GM18499 (cell line): ENCODE data around the gene LIN54.
"Not testable (repeated sequence)": the region's sequence is repeated elsewhere in the genome, so short reads cannot be mapped to it uniquely, and the experiment has no call there.

Source experiments
- ATAC-seq: cut with Tn5 transposase; IDR thresholded peaks from one replicate; pipeline ENCODE4 v1.9.1; 2021; ENCODE audit warnings: moderate number of reproducible peaks; ENCODE audit not compliant: insufficient read depth, unreplicated experiment

LIN54 gene

DNA sequence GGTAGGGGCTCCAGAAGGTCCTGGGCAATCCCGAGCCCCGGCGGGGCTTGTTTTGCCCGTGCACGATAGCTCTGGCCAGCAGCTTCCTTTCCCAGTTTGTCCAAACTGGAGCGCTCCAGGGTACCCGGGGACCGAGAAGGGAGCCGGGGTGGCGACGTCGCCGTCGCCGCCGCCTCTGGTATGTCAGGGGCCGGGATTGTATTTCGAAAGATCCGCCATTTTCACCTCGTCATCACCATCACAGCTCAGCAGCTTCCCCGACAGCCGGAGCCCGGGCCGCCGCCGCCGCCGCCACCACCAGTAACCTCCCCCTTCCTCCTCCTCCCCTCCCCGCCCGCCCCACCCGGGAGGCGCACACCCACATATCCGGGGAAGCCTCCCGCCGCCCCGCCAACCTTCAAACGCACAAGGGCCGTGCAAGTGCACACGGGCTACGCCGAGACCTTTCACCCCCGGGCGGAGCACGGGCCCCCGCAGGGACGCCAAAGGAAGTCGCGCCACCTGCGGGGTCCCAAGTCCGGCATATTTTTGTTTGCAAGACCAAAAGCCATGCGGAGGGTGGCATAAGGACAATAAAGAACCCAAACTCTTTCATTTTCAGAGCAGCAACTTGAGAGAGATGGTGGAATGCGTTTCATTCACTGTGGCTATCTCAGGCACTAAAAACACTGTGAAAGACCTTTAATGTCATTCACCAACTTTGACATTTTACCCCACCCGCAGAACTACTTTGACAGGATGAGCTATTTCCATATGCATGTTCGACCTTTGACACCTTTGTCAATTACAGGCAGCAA, at the start of gene LIN54:
Gene LIN54 (minus strand): TSS at position 302 of the 797 bp plus-strand sequence. CDS start 25,979 bp downstream, outside the sequence.
- no peak for ATAC-seq

DNA sequence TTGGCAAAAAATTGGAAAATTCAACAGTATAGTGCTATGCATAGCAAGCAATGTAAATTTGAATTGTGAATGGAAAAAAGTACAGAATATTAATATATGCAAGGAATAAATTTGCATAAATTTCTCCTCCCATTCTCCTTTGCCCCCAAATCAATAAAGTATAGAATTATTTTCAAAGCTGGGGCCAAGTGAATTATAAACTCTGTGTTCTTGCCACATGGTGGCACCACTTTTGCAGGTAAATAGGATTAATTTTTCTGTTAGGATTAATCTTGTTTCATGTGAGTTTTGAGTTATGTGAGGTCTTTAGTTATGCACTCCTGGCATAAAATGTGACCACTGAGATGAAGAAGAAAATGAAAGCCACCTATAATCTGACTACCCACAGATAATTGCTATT, 44.3 kb upstream of the LIN54 start:
- ATAC-seq: no peak

DNA sequence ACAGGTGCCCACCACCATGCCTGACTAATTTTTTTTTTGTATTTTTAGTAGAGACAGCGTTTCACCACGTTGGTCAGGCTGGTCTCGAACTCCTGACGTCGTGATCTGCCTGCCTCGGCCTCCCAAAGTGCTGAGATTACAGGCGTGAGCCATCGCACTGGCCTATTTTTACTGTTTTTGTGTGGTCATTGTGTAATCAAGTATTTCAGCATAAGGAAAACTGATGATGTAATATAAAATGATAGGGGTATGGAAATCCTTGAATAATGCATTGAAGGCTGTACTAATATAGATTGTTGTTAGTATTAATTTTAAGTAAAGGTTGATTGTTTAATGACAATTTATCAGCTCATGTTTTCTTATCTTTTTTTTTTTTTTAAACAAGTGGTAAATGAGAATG, 38.2 kb upstream of the LIN54 start:
- ATAC-seq: not testable (repeated sequence)

DNA sequence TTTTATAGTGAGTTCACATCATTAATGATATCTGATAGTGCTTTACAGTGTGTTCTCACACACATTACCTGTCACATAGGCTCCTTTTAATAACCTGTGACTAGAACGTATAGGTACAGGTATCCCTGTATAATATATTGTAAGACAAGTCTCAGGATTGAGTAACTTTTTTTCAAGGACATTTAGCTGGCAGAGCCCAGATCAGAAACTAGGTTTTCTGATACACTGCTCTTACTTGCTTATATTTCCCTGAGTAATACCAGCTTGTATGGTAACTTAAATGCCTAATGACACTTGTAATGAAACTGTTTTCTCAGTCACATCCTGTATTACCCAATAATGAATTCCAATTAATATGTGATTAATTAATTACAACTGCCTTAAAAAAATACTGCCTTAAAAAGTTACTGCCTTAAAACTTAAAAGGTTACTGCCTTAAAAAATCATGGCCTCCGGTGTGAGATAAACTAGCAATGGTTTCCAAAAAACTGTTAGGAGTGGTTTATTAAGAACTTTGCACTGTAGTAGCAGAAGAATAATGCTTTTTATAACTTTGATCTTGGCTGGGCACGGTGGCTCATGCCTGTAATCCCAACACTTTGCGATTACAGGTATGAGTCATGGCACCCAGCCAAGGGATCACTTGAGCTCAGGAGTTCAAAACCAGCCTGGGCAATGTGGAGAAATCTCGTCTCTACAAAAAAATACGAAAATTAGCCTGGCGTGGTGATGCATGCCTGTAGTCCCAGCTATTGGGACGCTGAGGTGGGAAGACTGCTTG, 36.3 kb upstream of the LIN54 start:
- ATAC-seq: no peak

DNA sequence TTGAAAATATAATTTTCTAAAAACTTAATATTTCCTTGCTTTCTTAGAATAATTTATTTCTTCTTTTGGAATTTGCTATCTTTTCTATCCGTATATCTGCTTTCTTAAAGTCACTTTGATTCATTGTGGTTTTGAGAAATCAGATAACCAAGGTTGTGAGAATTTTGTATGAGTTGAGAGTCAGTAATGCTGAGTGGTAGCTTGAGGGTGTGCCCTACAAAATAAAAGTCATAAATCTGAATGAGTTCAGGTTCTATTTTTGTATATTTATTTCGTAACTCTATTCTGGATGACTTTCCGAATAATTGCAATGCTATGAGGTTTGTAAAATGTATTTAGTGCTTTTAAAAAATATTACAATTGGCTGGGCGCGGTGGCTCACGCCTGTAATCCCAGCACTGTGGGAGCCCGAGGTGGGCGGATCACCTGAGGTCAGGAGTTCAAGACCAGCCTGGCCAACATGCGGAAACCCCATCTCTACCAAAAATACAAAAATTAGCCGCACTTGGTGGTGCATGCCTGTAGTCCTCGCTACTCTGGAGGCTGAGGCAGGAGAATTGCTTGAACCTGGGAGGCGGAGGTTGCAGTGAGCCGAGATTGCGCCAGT, 33.3 kb upstream of the LIN54 start:
- ATAC-seq: no peak

DNA sequence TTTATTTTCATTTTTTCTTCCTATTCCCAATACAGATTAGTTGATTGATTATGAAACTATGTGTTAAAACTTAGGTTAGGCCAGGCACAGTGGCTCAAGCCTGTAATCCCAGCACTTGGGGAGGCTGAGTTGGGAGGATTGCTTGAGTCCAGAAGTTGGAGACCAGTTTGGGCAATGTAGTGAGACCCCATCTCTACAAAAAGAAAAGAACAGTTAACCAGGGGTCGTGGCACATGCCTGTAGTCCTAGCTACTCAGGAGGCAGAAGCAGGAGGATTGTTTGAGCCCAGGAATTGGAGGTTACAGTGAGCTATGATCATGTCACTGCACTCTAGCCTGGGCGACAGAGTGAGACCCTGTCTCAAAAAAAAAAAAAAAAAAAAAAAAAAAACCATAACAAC, 32.5 kb upstream of the LIN54 start:
- not testable (repeated sequence) for ATAC-seq

DNA sequence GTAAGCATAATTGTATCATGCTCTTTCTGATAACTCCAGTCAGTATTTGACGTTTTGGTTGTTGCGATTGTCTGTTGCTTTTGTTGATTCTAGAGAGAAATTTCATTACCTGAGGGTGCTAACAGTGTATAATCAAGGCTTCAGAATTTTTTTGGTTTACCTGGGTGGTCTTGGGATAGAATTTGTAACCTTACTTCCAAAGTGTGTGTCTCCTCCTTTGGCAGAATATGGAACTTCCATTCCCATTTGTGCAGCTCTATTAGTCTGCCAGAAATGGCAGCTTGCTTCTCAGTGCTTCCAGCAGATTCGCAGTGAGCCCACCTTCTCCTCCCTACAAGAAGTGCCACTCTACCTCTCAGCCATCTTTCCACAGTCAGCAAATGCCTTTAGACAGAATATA, 29.6 kb upstream of the LIN54 start:
- ATAC-seq: no peak

DNA sequence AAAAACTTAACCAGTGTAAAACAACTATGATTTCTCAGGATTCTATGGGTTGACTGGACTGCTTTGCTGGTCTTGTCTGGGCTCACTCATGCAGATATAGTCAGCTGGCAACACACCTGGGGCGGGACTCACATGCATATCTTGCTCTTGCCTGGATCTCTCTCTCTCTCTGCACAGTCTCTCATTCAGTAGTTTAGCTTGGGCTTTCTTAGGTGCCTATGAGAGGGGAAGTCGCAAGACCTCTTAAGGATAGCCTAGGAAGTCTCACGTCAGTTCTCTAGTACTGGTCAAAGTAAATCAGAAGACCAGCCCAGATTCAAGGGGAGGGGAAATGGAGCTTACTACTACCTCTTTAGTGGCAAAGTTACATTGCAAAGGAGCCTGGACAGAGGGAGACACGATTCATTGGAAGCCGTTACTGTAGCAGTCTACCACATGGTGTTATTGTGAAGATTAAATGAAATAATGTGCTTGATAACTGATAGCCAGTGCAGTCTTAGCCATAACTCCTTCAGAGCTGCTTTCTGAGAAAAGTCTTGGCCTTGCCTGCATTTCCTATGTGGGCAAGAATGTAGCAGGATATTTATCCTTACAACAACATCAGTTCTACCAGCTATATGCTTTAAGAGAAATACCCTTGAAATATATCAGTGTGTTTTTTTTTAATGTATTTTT, 26.5 kb upstream of the LIN54 start:
- ATAC-seq: no peak

DNA sequence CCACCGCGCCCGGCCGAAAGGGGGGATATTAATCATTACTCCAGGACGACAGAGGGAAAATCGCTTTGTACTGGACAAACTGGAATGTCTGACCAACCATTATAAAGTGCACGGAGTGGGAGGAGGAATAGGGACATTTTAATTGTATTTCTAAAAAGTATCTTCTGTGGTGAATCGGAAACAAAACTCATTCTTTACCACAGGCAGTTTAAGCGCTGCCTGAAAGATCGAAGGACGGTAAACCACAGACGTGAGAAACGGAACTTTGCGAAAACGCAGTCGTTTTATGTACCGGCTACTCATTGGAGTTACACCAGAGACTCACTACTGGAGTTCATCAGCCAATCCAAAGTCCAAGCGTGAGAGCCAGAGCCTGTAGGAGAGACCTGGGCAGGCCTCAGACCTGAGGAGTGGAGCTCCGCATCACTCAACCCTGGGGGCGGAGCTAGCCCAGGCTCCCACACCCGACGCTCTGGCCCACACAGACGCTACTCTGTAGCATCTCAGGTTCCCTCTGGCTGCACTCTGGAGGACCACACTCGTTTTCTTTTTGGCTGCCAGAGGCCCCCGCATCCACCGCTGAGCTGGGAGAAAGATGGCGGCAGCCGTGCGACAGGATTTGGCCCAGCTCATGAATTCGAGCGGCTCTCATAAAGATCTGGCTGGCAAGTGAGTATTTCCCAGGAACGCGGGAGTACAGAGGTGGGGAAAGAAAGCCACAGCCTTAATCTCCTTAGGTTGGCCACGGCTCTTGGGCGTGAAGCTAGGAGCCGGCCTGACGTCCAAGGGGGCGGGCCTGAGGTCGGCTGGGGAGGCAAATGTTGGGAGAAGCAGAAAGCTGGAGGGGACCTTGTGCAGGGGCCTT, 24.2 kb upstream of the LIN54 start, which contains the start of gene COPS4:
Gene COPS4 (plus strand): TSS at position 554 of the 865 bp plus-strand sequence. CDS start 42 bp downstream, at position 596.
- peak; percentile 99 for ATAC-seq

DNA sequence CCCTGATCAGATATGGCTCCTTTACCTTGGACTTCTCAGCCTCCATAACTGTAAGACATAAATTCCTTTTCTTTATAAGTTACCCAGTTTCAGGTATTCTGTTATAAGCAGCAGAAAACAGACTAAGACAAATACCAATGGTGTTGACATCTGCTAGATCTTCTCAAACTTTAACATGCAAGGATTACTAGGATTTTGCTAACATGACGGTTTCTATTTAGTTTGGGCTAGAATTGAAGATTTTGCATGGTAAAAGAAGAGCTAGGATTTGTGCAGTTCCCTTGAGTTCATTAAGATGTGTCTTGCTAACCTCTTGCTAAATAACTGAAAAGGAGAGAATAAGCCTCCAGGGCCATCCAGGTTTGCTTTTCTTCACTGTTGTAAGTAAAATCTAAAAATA, 19.1 kb upstream of the LIN54 start:
- ATAC-seq: no peak

DNA sequence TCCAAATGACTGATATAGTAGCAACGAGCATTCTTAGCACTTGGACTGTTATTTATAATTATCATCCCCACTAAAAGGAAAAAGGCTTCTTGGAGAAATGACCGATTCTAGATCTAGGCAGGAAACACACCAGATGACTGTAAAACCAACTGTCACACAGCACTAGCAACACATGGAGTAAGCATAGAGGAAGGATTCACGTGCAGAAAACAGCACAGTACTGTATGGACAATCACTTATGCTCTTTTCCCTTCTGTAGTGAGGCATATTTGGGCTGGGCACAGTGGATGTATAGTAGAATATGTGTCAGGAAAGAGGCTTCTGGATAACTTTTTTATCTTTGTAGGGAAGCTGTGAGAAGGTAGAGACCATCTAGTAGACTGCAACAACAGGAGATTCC, 18.4 kb upstream of the LIN54 start:
- no peak for ATAC-seq

DNA sequence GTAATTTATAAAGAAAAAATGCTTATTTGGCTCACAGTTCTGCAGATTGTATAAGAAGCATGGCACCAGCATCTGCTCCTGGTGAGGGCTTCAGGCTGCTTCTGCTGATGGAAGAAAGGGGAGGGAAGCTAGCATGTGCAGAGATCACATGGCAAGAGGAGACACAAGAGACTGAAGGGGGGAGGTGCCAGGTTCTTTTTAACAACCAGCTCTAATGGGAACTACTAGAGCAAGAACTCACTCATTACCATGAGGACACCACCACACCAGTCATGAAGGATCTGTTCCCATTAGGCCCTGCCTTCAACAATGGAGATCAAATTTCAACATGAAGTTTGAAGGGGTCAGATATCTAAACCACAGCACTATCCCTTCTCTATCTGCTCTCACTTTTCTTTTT, 14.9 kb upstream of the LIN54 start:
- no peak for ATAC-seq

DNA sequence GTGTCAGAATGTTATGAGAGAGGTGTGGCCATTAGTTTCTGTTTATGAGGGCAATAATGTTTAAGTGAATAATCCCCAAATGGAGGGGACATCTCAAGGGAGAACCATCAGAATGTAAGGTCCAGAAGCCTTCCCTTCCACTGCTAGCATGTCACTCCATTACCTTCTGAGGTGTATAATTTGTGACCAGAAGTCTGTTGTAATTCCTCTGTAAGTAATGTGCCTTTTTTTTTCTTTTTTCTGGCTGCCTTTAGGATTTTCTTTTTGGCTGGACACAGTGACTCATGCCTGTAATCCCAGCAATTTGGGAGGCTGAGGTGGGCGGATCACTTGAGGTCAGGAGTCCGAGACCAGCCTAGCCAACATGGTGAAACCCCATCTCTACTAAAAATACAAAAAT, 13.6 kb upstream of the LIN54 start:
- ATAC-seq: no peak

DNA sequence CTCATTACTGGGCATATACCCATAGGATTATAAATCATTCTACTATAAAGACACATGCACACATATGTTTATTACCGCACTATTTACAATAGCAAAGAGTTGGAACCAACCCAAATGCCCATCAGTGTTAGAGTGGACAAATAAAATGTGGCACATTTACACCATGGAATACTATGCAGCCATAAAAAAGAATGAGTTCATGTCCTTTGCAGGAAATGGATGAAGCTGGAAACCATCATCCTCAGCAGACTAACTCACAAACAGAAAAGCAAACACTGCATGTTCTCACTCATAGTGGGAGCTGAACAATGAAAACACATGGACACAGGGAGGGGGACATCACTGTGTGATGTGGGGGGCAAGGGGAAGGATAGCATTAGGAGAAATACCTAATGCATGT, 13.0 kb upstream of the LIN54 start:
- not testable (repeated sequence) for ATAC-seq

DNA sequence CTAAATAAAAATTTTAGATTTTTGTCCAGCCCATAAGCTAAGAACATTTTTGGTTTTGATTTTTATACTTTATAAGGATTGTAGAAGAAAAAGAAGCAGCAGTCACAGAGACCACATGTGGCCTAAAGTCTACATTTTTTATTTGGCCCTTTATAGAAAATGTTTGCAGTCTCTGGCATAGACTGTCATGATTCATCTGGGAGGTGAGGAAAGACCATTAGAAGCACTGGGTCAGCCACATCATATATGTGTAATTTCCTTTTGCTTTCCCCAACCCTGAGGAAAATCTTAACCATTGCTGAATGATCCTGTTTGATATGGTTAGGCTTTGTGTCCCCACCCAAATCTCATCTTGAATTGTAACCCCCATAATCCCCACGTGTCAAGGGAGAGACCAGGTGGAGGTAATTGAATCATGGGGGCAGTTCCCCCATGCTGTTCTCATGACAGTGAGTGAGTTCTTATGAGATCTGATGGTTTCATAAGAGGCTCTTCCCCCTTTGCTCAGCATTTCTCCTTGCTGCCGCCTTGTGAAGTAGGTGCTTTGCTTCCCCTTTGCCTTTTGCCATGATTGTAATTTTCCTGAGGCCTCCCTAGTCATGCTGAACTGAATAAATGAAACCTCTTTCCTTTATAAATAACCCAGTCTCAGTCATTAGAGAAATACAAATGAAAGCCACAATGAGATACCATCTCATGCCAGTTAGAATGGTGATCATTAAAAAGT, 12.3 kb upstream of the LIN54 start:
- no peak for ATAC-seq

DNA sequence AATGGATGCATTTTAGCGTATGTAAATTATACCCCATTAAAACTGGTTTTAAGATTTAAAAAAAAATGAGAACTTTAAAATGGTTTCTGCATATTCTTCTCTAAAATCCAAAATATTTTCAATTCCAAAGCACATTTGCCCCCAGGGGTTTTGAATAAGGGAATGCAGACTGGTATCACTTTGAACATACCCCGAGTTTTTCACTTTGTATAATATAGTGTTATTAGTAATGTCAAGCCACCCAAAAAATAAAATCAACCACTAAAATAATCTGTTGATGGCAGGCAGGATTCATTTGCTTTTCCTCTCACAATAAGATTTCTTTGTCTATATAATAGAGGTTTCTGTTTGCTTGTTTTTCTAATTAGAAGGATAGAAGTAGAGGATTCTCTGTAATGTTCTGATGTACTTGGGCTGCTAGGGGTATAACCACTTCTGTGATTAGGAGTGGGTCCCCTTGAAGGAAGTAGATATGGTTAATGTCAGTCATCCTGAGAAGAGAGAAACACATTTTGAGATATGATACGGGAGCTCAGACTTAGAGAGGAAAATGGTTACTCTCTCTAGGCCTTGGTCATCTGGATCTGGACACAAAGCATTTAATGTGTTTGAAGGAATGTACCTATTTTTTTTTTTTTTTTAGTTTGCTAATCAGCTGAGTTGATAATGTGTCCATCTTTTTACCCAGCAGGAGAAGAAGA, 9.3 kb upstream of the LIN54 start:
- peak; percentile 75 for ATAC-seq

DNA sequence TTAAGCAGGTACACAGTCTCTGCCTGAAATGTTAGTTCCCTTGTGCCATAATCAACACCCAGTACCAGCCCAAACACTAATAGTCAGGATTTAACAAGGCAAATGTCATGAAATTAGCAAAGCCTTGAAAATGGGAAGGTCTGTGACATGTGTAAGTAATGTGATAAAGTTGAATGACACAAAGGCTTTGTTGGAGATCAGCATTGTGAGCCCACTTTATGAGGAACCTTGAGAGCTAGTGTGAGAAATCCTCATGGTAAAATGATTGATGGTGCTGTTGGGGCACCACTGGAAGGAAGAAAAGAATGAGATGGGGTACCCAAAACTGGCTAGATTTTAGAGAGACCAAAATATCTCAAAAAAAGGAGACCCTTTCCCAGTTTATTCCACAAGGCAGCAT, 3.3 kb upstream of the LIN54 start:
- ATAC-seq: no peak

DNA sequence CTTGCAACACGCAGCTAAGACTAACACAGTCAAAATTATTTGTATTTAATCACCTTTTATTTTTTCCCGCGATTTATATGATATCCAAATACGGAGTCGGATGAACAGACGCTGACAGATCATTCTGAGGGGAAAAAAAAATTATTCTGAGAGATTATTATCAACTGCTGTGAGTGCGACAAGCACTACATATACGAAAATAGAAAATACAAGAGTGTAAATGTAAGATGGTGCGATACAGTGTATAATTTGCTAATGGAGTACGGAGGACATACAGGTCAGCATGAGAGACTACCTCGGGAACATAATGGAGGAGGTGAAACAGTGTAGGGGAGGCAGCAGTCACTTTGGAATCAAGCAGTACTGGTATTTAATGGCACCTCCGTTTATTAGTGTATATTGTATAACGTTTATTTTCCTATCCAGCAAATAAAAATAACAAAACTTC, 2.8 kb upstream of the LIN54 start:
- no peak for ATAC-seq
